Liver (tissue), 9 donors: Measurements from ENCODE around the gene ARFGAP3. TPM values are rescaled to one million over a fixed set of nuclear protein-coding genes. Genes with fewer than 3 reads are reported as not detected.

Source experiments
- DNase-seq: peaks from one replicate; pipeline ENCODE4 v3.0.0-alpha.2; 2017; ENCODE audit warnings: low spot score
- H3K27ac ChIP-seq, 2 donors: one replicate each; pipeline ENCODE4 v1.7.0; 2013; ENCODE audit warnings: inconsistent platforms in 2 of 2, low read length in 2 of 2, control low read depth in 1 of 2, low read depth in 1 of 2, mild to moderate bottlenecking in 1 of 2
- H3K27me3 ChIP-seq, 4 donors: one replicate each; pipeline versions ENCODE4 v1.6.1 to v1.7.0; 2013; ENCODE audit warnings: low read length in 3 of 4, inconsistent platforms in 1 of 4, mild to moderate bottlenecking in 1 of 4, moderate library complexity in 1 of 4; ENCODE audit not compliant: control insufficient read depth in 4 of 4, insufficient read depth in 4 of 4
- H3K36me3 ChIP-seq, 4 donors: one replicate each; pipeline versions ENCODE4 v1.6.1 to v1.7.0; 2013; ENCODE audit warnings: low read length in 3 of 4, mild to moderate bottlenecking in 3 of 4, low read depth in 1 of 4, moderate library complexity in 1 of 4; ENCODE audit not compliant: control insufficient read depth in 4 of 4, insufficient read depth in 3 of 4
- H3K4me1 ChIP-seq, 4 donors: one replicate each; pipeline versions ENCODE4 v1.6.1 to v1.7.0; 2013; ENCODE audit warnings: low read length in 3 of 4, mild to moderate bottlenecking in 3 of 4, moderate library complexity in 1 of 4; ENCODE audit not compliant: control insufficient read depth in 4 of 4, insufficient read depth in 4 of 4
- H3K4me3 ChIP-seq, 3 donors: one replicate each; pipeline versions ENCODE4 v1.6.1 to v1.7.0; 2013; ENCODE audit warnings: low read length in 3 of 3, control low read depth in 1 of 3, low read depth in 1 of 3, mild to moderate bottlenecking in 1 of 3
- H3K9ac ChIP-seq, 2 donors: one replicate each; pipeline ENCODE4 v1.7.0; 2013; ENCODE audit warnings: low read length in 2 of 2, mild to moderate bottlenecking in 2 of 2, moderate library complexity in 2 of 2, control low read depth in 1 of 2, low read depth in 1 of 2
- H3K9me3 ChIP-seq, 4 donors: one replicate each; pipeline versions ENCODE4 v1.6.1 to v1.7.0; 2013; ENCODE audit warnings: low read length in 3 of 4; ENCODE audit not compliant: control insufficient read depth in 4 of 4
- EGR1 ChIP-seq, 2 donors: IDR thresholded peaks; 2 replicates each; pipeline ENCODE4 v1.6.1; 2016 to 2018; ENCODE audit warnings: antibody characterized with exemption in 2 of 2, low read depth in 2 of 2
- FOXA1 ChIP-seq: IDR thresholded peaks from 2 replicates; pipeline ENCODE4 v1.6.1; 2016; ENCODE audit warnings: antibody characterized with exemption
- FOXA2 ChIP-seq: IDR thresholded peaks from 2 replicates; pipeline ENCODE4 v1.6.1; 2016; ENCODE audit warnings: antibody characterized with exemption
- GABPA ChIP-seq, 2 donors: IDR thresholded peaks in 1 of 2; conservative IDR thresholded peaks in 1 of 2; 2 replicates each; pipeline ENCODE4 v1.6.1; 2016; ENCODE audit warnings: antibody characterized with exemption in 2 of 2, mild to moderate bottlenecking in 1 of 2, moderate library complexity in 1 of 2
- HNF4A ChIP-seq, 2 donors: conservative IDR thresholded peaks; 2 replicates each; pipeline ENCODE4 v1.6.1; 2016; ENCODE audit warnings: antibody characterized with exemption in 2 of 2, mild to moderate bottlenecking in 2 of 2
- HNF4G ChIP-seq: IDR thresholded peaks from 2 replicates; pipeline ENCODE4 v1.6.1; 2016; ENCODE audit warnings: antibody characterized with exemption
- JUND ChIP-seq, 2 donors: IDR thresholded peaks; 2 replicates each; pipeline ENCODE4 v1.6.1; 2016; ENCODE audit warnings: antibody characterized with exemption in 2 of 2
- NR2F2 ChIP-seq: IDR thresholded peaks from 2 replicates; pipeline ENCODE4 v1.6.1; 2016; ENCODE audit warnings: antibody characterized with exemption
- RAD21 ChIP-seq, 2 donors: IDR thresholded peaks; 2 replicates each; pipeline ENCODE4 v1.6.1; 2016; ENCODE audit warnings: antibody characterized with exemption in 2 of 2, mild to moderate bottlenecking in 2 of 2
- RXRA ChIP-seq, 2 donors: IDR thresholded peaks; 2 replicates each; pipeline ENCODE4 v1.6.1; 2017 to 2018; ENCODE audit warnings: antibody characterized with exemption in 2 of 2, mild to moderate bottlenecking in 1 of 2
- SP1 ChIP-seq: IDR thresholded peaks from 2 replicates; pipeline ENCODE4 v1.6.1; 2018; ENCODE audit warnings: antibody characterized with exemption, mild to moderate bottlenecking
- TAF1 ChIP-seq: conservative IDR thresholded peaks from 2 replicates; pipeline ENCODE4 v1.6.1; 2016; ENCODE audit warnings: antibody characterized with exemption, mild to moderate bottlenecking
- YY1 ChIP-seq: IDR thresholded peaks from 2 replicates; pipeline ENCODE4 v1.6.1; 2016; ENCODE audit warnings: antibody characterized with exemption, mild to moderate bottlenecking
- WGBS: extraction: QIAGEN DNeasy Blood & Tissue Kit; methylation state at CpG from one replicate; pipeline ENCODE4 v1.1.7; 2013; 5-methylcytosine and 5-hydroxymethylcytosine counted together
- polyA plus RNA-seq, 2 donors: library from polyadenylated mRNA; stranded (reverse) in 1 of 2; unstranded in 1 of 2; fragments of 200-250 nt in 1 of 2; fragments of >200 nt in 1 of 2; fragmentation: Nextera tagmentation in 1 of 2; extraction: Ambion mirVana in 1 of 2; gene quantifications; one replicate each; pipeline versions ENCODE4 v1.2.1 to v1.2.3, GENCODE V29; 2013 to 2015
- total RNA-seq, 2 donors: library from RNA; depleted of rRNA; stranded (reverse); fragments of >200 nt; gene quantifications; one replicate each; pipeline ENCODE4 v1.2.3, GENCODE V29; 2014
- TF ChIP-seq, protein P1 (sequence below): IDR thresholded peaks from 2 replicates; pipeline ENCODE4 v1.6.1; 2016; ENCODE audit warnings: antibody characterized with exemption
- TF ChIP-seq, protein P2 (sequence below): IDR thresholded peaks from 2 replicates; pipeline ENCODE4 v1.6.1; 2016; ENCODE audit warnings: antibody characterized with exemption, mild to moderate bottlenecking
- TF ChIP-seq, protein P3 (sequence below): fragments of 150-350 bp; IDR thresholded peaks from 2 replicates; pipeline ENCODE4 v1.5.1; 2017; ENCODE audit warnings: improper control_type of control experiment, low read depth, low read length; ENCODE audit not compliant: missing input control
- TF ChIP-seq, protein P4 (sequence below): IDR thresholded peaks from 2 replicates; pipeline ENCODE4 v1.6.1; 2016; ENCODE audit warnings: antibody characterized with exemption
- TF ChIP-seq, protein P5 (sequence below): IDR thresholded peaks from 2 replicates; pipeline ENCODE4 v1.6.1; 2016; ENCODE audit warnings: antibody characterized with exemption
- donor health status: healthy.
- donor health status: healthy.
- donor health status: healthy.
- donor health status: healthy.
- donor health status: healthy.

Gene ARFGAP3
- total and polyA plus RNA-seq, 4 donors = 18.2 to 55.1 (median 27.5) TPM

DNA sequence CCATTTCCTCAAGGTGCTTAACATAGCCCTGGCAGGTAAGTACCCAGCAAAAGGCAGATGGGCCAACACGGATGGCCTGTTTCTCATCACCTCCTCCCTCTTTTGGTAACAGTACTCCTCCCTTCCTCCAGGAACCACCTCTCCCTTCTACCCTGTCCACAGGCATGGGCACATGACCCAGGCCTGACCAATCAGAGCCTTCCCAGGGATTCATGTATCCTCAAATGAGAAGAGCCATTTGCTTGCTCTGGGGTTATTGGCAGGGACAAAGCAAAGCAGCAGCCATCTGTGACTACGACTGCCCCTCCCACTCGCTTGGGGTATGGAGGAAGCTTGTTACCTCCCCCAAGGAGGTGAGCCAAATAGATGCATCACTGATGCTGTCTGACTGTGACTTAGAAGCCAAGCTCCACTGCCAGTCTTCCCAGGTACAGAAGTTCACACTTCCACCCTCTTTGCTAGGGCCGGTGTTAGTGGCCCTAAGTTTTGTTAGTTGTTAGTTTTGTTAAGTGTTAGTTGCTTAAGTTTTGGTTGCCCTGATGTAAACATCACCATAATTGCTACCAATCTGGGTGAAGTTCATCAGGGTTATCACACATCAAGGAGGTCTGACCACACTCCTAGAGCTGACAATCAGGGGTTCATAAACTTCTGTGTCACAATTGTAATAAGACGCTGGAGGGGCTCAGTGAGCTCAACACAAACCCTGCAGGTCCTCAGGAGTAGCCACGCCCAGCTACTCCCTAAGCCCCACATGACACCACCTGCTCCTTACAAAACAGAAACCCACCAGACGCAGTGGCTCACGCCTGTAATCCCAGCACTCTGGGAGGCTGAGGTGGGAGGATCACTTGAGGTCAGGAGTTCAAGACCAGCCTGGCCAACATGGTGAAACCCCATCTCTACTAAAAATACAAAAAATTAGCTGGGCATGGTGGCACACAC lies 57.3 kb downstream of the ARFGAP3 start:
- H3K36me3 ChIP-seq = peaks cover 16 to 51% (median 23%) of the 10 kb centered on the region in 4 donors
- TF ChIP-seq, protein P1, sequence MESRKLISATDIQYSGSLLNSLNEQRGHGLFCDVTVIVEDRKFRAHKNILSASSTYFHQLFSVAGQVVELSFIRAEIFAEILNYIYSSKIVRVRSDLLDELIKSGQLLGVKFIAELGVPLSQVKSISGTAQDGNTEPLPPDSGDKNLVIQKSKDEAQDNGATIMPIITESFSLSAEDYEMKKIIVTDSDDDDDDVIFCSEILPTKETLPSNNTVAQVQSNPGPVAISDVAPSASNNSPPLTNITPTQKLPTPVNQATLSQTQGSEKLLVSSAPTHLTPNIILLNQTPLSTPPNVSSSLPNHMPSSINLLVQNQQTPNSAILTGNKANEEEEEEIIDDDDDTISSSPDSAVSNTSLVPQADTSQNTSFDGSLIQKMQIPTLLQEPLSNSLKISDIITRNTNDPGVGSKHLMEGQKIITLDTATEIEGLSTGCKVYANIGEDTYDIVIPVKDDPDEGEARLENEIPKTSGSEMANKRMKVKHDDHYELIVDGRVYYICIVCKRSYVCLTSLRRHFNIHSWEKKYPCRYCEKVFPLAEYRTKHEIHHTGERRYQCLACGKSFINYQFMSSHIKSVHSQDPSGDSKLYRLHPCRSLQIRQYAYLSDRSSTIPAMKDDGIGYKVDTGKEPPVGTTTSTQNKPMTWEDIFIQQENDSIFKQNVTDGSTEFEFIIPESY = no peak
- TF ChIP-seq NR2F2 (no peak), JUND (IDR thresholded peaks at IDR 0.05) (no peak), HNF4A (conservative IDR thresholded peaks at IDR 0.05) (no peak), FOXA1 (no peak), RAD21 (IDR thresholded peaks at IDR 0.05) (no peak), RXRA (IDR thresholded peaks at IDR 0.05) (no peak), EGR1 (IDR thresholded peaks at IDR 0.05; ENCODE audit: low read depth in 2 of 2) (no peak), HNF4G (no peak), TAF1 (no peak), YY1 (no peak), GABPA (IDR thresholded peaks at IDR 0.05 in 1 of 2, conservative IDR thresholded peaks at IDR 0.05 in 1 of 2) (no peak), FOXA2 (no peak), SP1 (no peak)
- TF ChIP-seq, protein P2, sequence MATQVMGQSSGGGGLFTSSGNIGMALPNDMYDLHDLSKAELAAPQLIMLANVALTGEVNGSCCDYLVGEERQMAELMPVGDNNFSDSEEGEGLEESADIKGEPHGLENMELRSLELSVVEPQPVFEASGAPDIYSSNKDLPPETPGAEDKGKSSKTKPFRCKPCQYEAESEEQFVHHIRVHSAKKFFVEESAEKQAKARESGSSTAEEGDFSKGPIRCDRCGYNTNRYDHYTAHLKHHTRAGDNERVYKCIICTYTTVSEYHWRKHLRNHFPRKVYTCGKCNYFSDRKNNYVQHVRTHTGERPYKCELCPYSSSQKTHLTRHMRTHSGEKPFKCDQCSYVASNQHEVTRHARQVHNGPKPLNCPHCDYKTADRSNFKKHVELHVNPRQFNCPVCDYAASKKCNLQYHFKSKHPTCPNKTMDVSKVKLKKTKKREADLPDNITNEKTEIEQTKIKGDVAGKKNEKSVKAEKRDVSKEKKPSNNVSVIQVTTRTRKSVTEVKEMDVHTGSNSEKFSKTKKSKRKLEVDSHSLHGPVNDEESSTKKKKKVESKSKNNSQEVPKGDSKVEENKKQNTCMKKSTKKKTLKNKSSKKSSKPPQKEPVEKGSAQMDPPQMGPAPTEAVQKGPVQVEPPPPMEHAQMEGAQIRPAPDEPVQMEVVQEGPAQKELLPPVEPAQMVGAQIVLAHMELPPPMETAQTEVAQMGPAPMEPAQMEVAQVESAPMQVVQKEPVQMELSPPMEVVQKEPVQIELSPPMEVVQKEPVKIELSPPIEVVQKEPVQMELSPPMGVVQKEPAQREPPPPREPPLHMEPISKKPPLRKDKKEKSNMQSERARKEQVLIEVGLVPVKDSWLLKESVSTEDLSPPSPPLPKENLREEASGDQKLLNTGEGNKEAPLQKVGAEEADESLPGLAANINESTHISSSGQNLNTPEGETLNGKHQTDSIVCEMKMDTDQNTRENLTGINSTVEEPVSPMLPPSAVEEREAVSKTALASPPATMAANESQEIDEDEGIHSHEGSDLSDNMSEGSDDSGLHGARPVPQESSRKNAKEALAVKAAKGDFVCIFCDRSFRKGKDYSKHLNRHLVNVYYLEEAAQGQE = no peak
- TF ChIP-seq, protein P3, sequence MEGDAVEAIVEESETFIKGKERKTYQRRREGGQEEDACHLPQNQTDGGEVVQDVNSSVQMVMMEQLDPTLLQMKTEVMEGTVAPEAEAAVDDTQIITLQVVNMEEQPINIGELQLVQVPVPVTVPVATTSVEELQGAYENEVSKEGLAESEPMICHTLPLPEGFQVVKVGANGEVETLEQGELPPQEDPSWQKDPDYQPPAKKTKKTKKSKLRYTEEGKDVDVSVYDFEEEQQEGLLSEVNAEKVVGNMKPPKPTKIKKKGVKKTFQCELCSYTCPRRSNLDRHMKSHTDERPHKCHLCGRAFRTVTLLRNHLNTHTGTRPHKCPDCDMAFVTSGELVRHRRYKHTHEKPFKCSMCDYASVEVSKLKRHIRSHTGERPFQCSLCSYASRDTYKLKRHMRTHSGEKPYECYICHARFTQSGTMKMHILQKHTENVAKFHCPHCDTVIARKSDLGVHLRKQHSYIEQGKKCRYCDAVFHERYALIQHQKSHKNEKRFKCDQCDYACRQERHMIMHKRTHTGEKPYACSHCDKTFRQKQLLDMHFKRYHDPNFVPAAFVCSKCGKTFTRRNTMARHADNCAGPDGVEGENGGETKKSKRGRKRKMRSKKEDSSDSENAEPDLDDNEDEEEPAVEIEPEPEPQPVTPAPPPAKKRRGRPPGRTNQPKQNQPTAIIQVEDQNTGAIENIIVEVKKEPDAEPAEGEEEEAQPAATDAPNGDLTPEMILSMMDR = no peak
- TF ChIP-seq, protein P4, sequence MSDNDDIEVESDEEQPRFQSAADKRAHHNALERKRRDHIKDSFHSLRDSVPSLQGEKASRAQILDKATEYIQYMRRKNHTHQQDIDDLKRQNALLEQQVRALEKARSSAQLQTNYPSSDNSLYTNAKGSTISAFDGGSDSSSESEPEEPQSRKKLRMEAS = no peak
- TF ChIP-seq, protein P5, sequence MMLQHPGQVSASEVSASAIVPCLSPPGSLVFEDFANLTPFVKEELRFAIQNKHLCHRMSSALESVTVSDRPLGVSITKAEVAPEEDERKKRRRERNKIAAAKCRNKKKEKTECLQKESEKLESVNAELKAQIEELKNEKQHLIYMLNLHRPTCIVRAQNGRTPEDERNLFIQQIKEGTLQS = no peak
- no peak overlapping the region for H3K9ac ChIP-seq
- DNase-seq = no peak
- no peaks in the 10 kb centered on the region for H3K9me3 ChIP-seq
- 96% methylated on average over 8 of the region's 8 CpGs for WGBS
- H3K27ac ChIP-seq = no peak overlapping the region
- H3K27me3 ChIP-seq = no peaks in the 10 kb centered on the region
- peaks cover 0 to 5% (median 0%) of the 10 kb centered on the region in 4 donors for H3K4me1 ChIP-seq
- no peak overlapping the region for H3K4me3 ChIP-seq
